GM18507 (cell line): Measurements from ENCODE around the gene TBCK.
"Not testable (repeated sequence)": the region's sequence is repeated elsewhere in the genome, so short reads cannot be mapped to it uniquely, and the experiment has no call there.

ENCODE experiments used
- DNase-seq: peaks from one replicate; pipeline ENCODE4 v3.0.0; 2011; ENCODE audit warnings: low read depth; ENCODE audit not compliant: insufficient read length; ENCODE audit errors: extremely low spot score
- FAIRE-seq: peaks from 2 replicates; lab custom pipeline; 2011; peaks lifted over from hg19 to GRCh38; lab: Jason Lieb, UNC

The TBCK gene

DNA sequence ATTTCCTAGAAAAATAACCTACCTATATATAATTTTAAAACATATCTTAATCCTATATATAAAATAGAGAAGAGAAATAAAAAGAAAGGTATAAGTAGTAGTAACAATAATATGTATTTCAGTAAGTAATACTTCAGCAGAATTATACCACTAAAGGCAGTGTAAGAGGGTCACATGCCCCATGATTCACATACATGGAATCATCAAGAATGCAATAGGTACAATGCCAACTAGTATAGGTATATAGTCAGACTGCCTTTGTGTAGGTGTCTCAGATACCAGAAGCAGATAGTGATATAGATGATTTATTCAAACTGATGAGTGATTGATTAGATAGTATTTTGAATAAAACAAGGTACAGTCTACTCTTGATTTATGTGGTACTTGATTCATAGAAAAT, 9.8 kb upstream of the TBCK start:
- no peak for DNase-seq
- no peak for FAIRE-seq

DNA sequence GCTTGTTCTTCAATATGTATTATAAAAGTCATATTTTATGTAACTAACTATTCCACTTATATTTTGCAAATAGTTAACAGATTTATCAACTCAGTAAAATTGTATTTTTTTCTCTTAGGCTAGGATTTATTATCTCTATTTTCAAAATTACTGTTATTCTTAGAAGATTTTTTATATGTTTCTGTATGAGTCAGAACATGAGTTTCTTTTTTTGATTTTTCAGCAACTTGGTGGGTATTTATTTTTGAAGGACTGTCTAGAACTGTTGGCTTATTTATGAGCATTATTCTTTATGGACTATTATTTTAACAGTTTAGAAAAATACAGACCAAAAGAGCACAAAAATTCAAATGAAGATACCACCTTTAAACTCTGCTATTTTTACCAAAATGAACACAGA, 7.1 kb upstream of the TBCK start:
- DNase-seq, result no peak
- FAIRE-seq, result no peak

DNA sequence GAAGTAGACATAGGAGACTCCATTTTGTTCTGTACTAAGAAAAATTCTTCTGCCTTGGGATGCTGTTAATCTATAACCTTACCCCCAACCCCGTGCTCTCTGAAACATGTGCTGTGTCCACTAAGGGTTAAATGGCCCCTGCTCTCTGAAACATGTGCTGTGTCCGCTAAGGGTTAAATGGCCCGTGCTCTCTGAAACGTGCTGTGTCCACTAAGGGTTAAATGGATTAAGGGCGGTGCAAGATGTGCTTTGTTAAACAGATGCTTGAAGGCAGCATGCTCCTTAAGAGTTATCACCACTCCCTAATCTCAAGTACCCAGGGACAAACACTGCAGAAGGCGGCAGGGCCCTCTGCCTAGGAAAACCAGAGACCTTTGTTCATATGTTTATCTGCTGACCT, 5.8 kb upstream of the TBCK start:
- not testable (repeated sequence) for DNase-seq, FAIRE-seq

DNA sequence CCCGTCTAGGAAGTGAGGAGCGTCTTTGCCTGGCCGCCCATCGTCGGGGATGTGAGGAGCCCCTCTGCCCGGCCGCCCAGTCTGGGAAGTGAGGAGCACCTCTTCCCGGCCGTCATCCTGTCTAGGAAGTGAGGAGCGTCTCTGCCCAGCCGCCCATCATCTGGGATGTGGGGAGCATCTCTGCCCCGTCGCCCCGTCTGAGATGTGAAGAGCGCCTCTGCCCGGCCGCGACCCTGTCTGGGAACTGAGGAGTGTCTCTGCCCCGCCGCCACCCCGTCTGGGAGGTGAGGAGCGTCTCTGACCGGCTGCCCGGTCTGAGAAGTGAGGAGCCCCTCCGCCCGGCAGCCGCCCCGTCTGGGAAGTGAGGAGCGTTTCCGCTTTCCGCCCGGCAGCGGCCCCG, 5.2 kb upstream of the TBCK start:
- not testable (repeated sequence) for FAIRE-seq, DNase-seq

DNA sequence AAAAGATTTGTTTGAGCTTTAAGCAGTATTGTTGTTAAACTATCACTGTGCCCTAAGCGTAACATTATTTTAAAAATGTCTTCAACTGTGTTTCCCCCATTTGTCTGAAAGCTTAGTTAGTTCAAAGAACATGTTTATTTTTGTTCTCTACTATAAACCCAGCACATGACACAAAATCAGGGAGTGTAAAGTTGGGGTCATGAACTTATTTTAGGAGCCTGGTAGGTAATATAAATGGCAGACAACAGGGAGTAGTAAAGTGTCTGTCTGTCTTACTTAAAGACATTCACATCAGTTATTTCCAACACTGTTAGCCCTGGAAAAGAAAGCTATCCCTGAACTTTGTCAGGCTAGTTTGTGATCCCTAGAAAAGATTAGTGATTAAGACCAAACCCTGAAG, 4.2 kb upstream of the TBCK start:
- DNase-seq (no peak), FAIRE-seq (no peak)

DNA sequence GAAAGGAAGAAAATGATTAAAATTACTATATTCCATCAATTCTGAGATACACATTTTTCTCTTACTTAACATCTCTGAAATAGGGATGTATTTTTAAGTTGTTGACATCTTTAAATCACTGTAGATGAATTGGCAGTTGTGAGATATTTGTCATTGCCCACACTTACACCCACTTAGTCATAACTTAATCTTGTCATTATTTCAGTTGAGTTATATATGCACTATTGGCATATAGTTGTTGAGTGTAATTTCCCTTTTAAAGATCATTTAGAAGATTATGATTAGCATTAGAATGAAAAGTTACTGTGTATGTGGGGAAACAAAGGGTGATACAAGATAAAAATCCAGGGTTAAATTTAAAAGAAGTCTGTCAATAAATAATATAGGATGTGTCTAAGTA, 2.5 kb upstream of the TBCK start:
- FAIRE-seq (no peak), DNase-seq (no peak)

DNA sequence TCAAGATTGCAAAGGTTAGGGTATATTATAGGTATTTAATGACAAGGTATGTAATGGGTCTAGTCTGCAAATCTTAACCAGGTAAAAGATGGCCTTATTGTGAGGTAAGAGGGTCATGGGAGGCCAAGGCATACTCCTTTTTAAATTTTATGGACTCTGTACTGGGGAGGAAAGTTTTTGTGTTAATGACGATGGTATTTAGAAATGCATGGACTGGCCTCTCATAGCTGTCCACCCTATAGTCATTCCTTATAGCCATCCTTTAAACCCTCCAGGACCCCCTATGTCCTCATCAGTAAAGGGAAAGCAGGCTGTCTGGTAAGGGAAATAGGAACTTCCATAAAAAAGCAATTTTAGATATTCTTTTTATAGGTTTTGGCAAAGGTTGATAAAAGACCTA, 1.8 kb upstream of the TBCK start:
- no peak for FAIRE-seq

DNA sequence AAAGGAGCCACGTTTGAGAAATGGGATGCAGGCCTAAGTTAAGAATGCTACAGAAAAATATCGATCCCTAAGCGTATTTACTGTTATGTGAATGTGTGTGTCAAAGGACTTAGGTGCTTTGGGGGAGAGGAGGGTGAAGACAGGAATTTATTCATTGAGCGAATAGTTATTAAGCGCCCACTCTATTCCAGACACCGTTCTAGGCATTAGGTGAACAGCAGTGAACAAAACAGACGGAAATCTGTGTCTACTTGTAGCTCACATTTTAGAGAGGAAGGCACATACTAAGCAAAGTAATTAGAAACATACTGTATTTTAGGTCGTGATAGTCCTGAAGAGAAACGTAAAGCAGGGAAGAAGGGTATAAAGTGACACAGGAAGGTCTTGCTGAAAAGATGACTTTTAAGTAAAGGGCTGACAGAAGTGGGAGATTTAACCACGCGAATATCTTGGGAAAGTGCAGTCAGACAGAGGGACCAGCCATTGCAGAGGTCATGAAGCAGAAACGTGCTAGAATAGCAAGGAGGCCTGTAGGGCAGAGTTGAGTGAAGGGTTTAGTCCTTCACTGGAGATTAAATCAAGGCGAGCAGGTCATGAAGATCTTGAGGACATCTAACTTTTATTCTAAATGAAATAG, 882 bp upstream of the TBCK start:
- FAIRE-seq (no peak), DNase-seq (no peak)

More for the DNA sequence above, 1.8 kb upstream of the TBCK start:
- no peak for DNase-seq

DNA sequence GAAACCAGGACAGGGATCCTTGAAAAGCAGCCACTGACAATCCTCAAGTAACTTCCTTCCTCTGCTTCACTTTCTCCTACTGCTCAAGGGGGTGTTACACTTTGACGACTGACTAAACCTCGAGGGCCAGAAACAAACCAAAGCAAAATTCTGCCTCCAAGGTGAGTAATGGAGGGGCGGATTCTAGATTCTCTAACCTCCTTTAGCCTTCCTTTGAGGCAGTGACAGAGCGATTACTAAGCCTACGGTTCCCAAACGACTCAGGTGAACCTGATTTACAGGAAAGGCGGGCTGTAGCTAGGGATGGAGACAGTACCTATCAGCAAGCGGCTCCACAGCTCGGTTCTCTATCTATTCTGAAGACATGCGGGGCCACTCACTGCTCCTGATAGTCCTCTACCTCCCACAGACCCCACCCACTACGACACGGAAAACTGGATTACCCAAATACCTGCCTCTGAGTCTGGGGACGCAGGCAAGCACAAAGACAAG, 487 bp downstream of the TBCK start:
- peak; percentile 57 for FAIRE-seq
- DNase-seq, result no peak

DNA sequence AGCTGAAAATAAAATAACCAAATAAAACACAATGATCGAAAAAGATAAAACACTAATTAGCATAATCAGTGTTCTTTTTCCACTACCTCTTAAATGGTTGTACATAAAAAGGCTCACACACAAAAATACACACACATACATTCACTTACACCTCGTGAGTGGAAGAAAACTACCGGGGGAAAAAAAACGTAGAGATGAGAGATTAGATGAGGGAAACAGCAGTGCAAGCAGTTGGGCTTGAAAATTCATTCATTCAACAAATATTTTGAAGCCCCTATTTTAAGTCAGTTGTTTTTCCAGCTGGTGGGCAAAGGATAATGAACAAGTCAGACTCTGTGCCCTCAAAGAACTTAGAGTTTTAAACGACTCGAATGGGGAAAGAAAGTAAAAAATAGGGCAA, 1.0 kb downstream of the TBCK start:
- no peak for DNase-seq
- FAIRE-seq, result no peak

DNA sequence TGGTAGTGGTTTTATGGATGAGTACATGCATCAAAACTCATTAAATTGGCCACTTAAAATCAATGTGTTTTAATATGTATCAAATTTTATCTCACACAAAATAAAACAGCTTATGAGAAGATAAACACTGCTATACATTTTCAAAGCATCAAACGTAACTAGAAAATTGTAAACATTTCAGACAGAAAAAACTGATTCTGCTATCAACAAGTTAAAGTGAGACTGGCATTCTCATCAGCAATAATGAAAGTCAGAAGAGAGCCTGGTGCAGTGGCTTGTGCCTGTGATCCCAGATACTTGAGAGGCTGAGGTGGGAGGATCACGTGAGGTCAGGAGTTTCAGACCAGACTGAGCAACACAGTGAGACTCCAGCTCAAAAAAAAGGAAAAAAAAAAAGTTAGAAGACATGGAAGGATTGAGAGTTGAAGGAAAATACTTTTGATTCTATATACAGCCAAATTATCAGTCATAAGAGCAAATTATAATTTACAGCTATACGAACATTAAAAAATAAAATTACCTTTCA, 2.9 kb downstream of the TBCK start:
- FAIRE-seq, result no peak
- DNase-seq, result no peak

DNA sequence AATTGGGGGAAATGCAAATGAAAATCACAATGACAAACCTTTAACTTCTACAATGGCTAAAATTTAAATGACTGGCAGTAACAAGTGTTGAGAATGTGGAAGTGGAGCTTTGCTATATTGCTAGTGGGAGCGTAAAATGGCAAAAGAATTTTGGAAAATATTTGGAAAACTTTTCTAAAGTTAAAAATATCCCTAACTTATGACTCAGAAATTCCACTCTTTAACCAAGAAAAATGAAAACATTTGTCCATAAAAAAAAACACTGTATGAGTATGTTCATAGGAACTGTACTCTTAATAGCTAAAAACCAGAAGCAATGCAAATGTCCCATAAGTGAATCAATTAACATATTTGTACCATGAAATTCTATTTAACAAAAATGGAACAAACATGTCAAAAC, 3.6 kb downstream of the TBCK start:
- DNase-seq, result no peak
- no peak for FAIRE-seq

DNA sequence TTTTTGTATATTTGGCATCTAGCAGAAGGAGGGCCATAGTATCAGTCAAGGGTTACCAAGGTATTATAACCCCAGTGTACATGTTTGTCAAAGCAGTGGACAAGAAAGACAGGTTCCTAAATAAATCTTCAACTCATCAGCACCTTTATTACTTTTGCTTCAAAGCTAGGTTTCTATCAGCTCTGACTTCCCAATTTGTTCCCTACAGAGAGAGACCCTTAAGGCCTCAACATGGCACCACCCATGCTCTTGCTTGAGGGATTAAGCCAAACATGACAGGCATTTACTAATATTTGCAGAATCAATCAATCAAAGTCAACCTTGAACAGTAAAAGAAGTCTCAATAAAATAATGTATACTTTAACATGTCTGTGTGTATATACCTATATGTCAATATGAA, 9.4 kb downstream of the TBCK start:
- FAIRE-seq (no peak), DNase-seq (no peak)

DNA sequence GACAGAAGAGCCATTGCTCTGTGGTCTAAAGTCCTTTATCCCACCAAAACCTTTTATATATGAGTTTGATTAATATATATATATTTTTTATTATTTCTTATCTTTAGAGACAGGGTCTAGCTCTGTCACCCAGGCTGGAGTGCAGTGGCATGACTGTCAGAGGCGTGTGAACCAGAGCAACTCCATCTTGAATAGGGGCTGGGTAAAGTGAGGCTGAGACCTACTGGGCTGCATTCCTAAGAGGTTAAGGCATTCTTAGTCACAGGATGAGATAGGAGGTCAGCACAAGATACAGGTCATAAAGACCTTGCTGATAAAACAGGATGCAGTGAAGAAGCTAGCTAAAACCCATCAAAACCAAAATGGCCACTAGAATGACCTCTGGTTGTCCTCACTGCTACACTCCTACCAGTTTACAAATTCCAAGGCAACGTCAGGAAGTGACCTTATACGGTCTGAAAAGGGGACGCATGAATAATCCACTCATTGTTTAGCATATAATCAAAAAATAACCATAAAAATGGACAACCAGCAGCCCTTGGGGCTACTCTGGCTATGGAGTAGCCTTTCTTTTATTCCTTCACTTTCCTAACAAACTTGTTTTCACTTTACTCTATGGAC, 10.5 kb downstream of the TBCK start:
- FAIRE-seq, result no peak

DNA sequence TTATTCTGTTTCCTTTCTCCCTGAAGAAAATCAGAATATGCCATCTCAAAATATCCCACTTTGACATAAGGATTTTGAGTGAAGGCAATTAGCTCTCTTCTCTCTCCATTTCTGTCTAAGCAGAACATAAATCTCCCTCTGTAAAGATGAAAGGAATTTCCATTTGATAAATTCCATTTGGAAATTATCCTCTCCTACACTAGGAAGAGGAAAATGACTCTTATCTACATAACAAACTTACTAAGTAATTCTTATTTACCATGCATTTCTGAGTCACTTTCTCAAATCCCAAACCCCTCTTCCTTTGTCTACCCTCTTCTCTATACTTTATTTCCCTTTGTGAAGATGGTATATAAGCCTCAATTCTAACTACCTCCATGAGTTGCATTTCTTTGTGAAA, 11.4 kb downstream of the TBCK start:
- DNase-seq (no peak), FAIRE-seq (no peak)

More for the DNA sequence above, 10.5 kb downstream of the TBCK start:
- DNase-seq, result no peak

DNA sequence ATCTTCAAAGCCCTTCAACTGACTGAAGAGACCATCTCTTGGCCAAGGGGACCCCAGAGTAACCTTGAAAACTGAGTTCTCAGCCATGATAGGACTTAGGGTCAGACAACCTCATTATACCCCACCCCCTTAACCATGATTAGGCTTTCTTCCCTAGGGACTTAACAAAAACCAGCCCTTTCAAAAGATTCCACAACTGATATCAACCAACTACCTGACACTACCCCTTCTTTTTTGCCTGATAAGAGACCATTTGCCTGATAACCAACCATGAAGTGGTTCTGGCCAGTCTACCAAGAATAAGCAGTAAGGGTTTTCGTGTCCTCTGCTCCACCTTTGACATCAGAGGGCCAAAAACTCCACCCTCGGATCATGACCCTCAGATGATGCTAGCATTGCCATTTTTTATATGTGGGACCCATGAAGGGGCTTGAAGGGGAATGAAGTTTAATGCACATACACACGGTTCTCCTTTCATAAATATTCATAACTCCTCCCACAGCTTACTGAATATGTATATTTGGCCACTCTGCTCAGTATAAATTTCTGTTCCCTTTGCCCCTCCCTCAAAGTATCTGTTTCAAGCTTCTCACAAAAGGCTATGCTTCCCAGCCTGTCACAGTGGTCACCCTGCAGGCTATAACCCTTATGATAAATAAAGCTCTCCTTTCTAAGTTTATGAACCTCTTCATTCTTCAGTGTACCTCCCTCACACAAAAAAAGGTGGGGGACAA, 12.3 kb downstream of the TBCK start:
- no peak for DNase-seq
- no peak for FAIRE-seq

DNA sequence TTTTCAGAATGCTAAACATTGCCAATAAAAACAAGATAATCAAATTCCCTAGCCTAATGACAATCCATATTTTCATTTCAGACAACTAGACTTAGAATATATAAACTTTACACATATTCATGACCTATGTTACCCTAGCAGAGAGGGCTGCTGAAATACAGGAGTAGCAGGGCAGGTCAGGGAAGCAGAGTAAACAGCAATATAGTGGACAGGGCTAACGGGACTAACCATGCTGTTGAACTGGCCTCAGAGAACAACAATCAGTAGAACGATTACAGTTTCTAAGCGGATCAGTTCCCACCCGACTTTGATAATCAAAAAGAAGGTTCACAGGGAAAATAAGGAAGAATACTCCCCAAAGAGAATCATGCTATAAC, 14.0 kb downstream of the TBCK start:
- DNase-seq (no peak), FAIRE-seq (no peak)

DNA sequence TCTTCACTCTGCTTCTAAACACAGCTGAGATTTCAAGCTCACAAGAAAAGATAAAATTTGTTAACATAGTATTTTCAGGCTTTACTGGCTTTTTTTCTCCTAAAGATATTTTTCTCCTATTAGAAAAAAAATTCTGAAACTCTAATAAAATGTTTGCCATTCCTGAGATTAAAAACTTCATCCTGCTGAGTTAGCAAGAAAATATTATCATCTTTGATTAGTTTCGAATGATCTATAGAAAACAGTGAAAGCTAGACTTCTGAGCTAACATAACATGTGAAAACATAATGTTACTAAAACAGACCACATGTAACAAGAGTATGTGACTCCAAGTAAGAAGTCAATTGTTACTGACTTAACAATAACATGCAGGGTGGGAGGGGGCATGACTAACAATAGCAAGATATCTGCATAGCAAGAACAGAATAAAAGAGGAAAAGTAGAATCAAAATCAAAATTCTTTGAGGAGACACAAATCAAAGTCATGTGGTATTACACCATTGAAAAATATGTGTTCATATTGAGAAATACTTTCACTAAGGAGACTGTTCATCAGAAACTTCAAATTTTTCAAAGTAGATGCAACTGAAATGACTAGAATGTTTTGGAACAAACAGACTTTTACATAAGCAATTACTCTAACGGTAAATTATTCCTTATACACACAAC, 14.5 kb downstream of the TBCK start:
- peak; percentile 35 for FAIRE-seq
- no peak for DNase-seq

DNA sequence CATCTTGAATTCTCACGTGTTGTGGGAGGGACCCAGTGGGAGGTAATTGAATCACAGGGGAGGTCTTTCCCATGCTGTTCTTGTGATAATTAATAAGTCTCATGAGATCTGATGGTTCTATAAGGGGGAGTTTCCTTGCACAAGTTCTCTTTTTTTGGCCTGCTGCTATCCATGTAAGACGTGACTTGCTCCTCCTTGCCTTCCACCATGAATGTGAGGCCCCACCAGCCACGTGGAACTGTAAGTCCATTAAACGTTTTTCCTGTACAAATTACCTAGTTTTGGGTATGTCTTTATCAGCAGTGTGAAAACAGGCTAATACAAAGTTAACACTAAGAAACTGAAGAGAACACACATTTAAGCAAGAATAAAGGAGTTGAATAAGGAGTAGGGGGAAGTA, 16.0 kb downstream of the TBCK start:
- DNase-seq, result no peak
- FAIRE-seq, result no peak
